Activated CD8-positive, alpha-beta memory T cell treated with anti-CD3 and anti-CD28 coated beads for 48 hours (primary cell): Measurements from ENCODE around the gene PRDM1.

Experiments
- DNase-seq, 3 experiments: peaks; one replicate each; pipeline ENCODE4 v3.0.0-alpha.2; 2020; ENCODE audit warnings: low read depth in 2 of 3, low spot score in 2 of 3

Gene PRDM1

GRCh38 chr6:106085984-106086813 is at the start of gene PRDM1:
Gene PRDM1 (plus strand): TSS chr6:106086336. CDS start chr6:106086554, 218 bp downstream.
- peak in 2 of 3 experiments; percentile 51 to 63 for DNase-seq

- no peak for DNase-seq
Observed at GRCh38 chr6:106037060-106037459, 49.1 kb upstream of the PRDM1 start.

- DNase-seq = no peak
Observed at GRCh38 chr6:106039897-106040592, 46.1 kb upstream of the PRDM1 start.

GRCh38 chr6:106044151-106044550 is 42.0 kb upstream of the PRDM1 start:
- DNase-seq = no peak

- no peak for DNase-seq
Observed at GRCh38 chr6:106045077-106045476, 41.1 kb upstream of the PRDM1 start.

- no peak for DNase-seq
Observed at GRCh38 chr6:106046116-106046853, 39.9 kb upstream of the PRDM1 start.

- DNase-seq = no peak
Observed at GRCh38 chr6:106046854-106047200, 39.3 kb upstream of the PRDM1 start.

- no peak for DNase-seq
Observed at GRCh38 chr6:106048336-106048735, 37.8 kb upstream of the PRDM1 start.

GRCh38 chr6:106050538-106050937 is 35.6 kb upstream of the PRDM1 start:
- no peak for DNase-seq

GRCh38 chr6:106051226-106051625 is 34.9 kb upstream of the PRDM1 start:
- no peak for DNase-seq

- DNase-seq = no peak
Observed at GRCh38 chr6:106053484-106054205, 32.5 kb upstream of the PRDM1 start.

- no peak for DNase-seq
Observed at GRCh38 chr6:106055489-106055888, 30.6 kb upstream of the PRDM1 start.

- DNase-seq = no peak
Observed at GRCh38 chr6:106056060-106056745, 29.9 kb upstream of the PRDM1 start.

- no peak for DNase-seq
Observed at GRCh38 chr6:106056746-106057390, 29.3 kb upstream of the PRDM1 start.

- no peak for DNase-seq
Observed at GRCh38 chr6:106059331-106059730, 26.8 kb upstream of the PRDM1 start.

GRCh38 chr6:106060167-106060566 is 26.0 kb upstream of the PRDM1 start:
- DNase-seq = no peak

- no peak for DNase-seq
Observed at GRCh38 chr6:106063448-106063850, 22.7 kb upstream of the PRDM1 start.

- DNase-seq = no peak
Observed at GRCh38 chr6:106064142-106064541, 22.0 kb upstream of the PRDM1 start.

GRCh38 chr6:106064756-106065155 is 21.4 kb upstream of the PRDM1 start:
- DNase-seq = no peak

- no peak for DNase-seq
Observed at GRCh38 chr6:106066989-106067388, 19.1 kb upstream of the PRDM1 start.
